ENCODE data around the gene NCCRP1. TPM values are rescaled to one million over a fixed set of nuclear protein-coding genes. Genes with fewer than 3 reads are reported as not detected.

NCCRP1 gene
- total RNA-seq, 4 donors from 2014 or later: 0.17 to 0.42 (median 0.39) TPM; not detected in 1

DNA sequence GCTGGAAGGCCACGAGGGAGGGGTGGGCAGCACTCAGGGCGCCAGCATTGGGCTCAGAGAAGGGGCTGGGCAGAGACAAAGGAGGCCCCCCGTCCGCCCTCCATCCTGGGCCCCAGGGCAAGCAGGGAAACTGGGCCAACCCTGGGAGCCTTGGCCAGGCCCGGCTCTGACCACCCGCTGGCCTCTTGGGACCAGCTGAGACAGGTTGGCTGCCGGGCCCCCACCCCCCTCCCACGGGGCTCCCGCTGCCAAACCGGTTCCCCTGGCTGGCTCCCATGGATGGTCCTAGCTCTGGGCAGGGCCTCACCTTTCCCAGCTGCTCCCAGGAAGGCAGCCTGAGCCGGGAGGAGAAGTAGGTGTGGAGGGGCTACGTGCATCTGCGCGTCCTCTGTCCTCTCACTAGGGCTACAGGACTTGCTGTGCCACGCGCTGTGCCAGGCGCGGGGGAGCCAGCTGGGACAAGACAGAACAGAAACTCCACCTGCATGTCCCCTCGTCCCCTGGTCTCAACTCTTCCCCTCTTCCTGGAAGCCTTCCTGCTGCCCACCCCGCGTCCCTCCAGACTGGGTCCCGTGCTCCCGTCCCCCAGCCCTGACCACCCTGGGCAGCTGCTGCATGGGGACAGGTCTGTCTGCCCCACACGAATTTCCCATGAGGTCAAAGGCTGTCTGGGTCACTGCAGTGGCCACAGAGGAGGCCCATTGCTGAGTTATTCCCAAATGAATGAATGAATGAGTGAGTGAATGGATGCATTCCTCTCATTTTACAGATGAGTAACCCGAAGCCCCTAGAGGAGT is 29.1 kb upstream of the NCCRP1 start:
- H3K36me3 ChIP-seq: peaks cover 0 to 46% (median 29%) of the 10 kb centered on the region in 4 donors
- H3K27ac ChIP-seq (replicated peaks in 1 of 4): peak overlapping the region in 3 of 4 donors; percentile 27 to 52 (median 38)
- no peaks in the 10 kb centered on the region for H3K27me3 ChIP-seq
- DNase-seq (ENCODE audit: extremely low spot score): no peak
- H3K9me3 ChIP-seq: no peaks in the 10 kb centered on the region
- WGBS: 73% methylated on average over 13 of the region's 25 CpGs
- H3K4me1 ChIP-seq: peaks cover 16 to 45% (median 29%) of the 10 kb centered on the region in 4 donors
- TF ChIP-seq POLR2A (IDR thresholded peaks at IDR 0.05; ENCODE audit: low read depth) (no peak), EP300 (IDR thresholded peaks at IDR 0.05) (no peak), POLR2AphosphoS5 (IDR thresholded peaks at IDR 0.05) (no peak)
- TF ChIP-seq, protein P1, sequence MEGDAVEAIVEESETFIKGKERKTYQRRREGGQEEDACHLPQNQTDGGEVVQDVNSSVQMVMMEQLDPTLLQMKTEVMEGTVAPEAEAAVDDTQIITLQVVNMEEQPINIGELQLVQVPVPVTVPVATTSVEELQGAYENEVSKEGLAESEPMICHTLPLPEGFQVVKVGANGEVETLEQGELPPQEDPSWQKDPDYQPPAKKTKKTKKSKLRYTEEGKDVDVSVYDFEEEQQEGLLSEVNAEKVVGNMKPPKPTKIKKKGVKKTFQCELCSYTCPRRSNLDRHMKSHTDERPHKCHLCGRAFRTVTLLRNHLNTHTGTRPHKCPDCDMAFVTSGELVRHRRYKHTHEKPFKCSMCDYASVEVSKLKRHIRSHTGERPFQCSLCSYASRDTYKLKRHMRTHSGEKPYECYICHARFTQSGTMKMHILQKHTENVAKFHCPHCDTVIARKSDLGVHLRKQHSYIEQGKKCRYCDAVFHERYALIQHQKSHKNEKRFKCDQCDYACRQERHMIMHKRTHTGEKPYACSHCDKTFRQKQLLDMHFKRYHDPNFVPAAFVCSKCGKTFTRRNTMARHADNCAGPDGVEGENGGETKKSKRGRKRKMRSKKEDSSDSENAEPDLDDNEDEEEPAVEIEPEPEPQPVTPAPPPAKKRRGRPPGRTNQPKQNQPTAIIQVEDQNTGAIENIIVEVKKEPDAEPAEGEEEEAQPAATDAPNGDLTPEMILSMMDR (IDR thresholded peaks at IDR 0.05): no peak
- no peak overlapping the region for H3K4me3 ChIP-seq
- intact Hi-C loops (cut with DNase I): no loop called here

DNA sequence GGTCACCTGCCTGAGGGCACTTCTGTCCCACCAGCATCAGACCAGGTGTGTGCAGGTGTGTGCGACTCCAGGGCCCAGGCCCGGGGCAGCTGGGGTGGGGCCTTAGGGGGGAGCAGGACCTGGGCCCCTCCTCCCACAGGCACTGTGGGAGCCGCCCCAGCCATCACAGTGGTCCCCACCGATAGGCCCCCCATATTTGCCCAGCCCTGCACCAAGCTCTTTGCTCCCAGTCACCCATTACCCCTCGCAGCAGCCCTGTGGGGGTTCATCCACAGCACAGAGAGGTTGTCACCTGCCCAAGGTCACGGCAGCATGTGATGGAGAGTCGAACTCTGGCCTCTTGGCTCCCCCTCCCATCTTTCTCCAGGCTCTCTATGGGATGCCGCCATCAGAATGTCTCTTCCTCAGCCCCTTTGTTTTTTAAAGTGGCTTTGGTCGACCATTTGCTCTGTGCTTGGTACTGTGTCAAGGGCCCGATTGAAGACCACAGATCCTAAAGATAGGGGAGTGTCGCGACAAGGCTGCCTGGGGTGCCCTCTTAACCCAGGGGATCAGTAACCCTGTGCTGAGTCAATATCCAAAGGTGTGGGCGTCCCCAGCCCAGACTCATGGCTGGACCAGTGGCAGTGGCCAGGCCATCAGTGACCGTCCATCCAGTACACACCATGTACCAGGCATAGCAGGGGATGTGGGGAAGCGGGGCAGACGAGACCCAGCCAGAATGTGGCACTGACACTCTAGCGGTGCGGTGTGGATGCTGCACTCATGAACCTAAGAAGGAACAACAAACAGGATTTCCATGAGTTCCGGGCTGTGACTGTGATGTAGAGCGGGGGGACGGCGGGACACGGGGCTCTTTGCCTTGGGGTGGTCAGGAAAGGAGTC is 28.3 kb upstream of the NCCRP1 start:
- no peak overlapping the region for H3K27ac ChIP-seq (replicated peaks in 1 of 4)
- H3K36me3 ChIP-seq: peaks cover 0 to 55% (median 35%) of the 10 kb centered on the region in 4 donors
- H3K9me3 ChIP-seq: no peaks in the 10 kb centered on the region
- H3K4me1 ChIP-seq: peaks cover 16 to 38% (median 26%) of the 10 kb centered on the region in 4 donors
- intact Hi-C loops (cut with DNase I): no loop called here
- H3K4me3 ChIP-seq: no peak overlapping the region
- TF ChIP-seq EP300 (IDR thresholded peaks at IDR 0.05) (no peak), POLR2A (IDR thresholded peaks at IDR 0.05; ENCODE audit: low read depth) (no peak), POLR2AphosphoS5 (IDR thresholded peaks at IDR 0.05) (no peak)
- TF ChIP-seq, protein P1 (IDR thresholded peaks at IDR 0.05): no peak
- no peak for DNase-seq (ENCODE audit: extremely low spot score)
- H3K27me3 ChIP-seq: no peaks in the 10 kb centered on the region
- 84% methylated on average over 18 of the region's 23 CpGs for WGBS

DNA sequence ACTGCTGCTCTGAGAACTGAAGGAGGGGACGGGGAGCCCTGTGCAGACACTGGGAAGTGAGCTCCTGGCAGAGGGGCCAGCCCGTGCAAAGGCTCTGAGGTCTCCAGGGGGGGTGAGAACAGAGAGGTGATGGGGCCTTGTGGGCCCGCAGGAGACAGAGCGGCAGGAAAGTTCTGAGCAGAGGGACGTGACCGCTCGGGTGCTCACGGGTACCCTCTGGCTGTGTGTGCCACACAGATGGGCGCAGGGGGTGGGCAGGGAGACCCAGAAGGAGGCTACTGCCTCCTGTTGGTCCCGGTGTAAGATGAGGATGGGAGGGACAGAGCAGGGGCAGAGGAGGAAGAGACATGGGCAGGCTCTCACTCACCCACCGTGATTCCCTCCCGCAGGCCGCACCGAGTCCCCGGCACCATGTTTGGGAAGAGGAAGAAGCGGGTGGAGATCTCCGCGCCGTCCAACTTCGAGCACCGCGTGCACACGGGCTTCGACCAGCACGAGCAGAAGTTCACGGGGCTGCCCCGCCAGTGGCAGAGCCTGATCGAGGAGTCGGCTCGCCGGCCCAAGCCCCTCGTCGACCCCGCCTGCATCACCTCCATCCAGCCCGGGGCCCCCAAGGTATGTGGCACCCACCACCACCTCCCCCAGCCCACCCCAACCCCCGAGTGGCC is 27.5 kb upstream of the NCCRP1 start:
- no peaks in the 10 kb centered on the region for H3K9me3 ChIP-seq
- intact Hi-C loops (cut with DNase I): no loop called here
- no peak overlapping the region for H3K4me3 ChIP-seq
- H3K27ac ChIP-seq (replicated peaks in 1 of 4): no peak overlapping the region
- 88% methylated on average over 12 of the region's 36 CpGs for WGBS
- H3K27me3 ChIP-seq: no peaks in the 10 kb centered on the region
- TF ChIP-seq POLR2A (IDR thresholded peaks at IDR 0.05; ENCODE audit: low read depth) (no peak), POLR2AphosphoS5 (IDR thresholded peaks at IDR 0.05) (no peak), EP300 (IDR thresholded peaks at IDR 0.05) (no peak)
- TF ChIP-seq, protein P1 (IDR thresholded peaks at IDR 0.05): no peak
- no peak for DNase-seq (ENCODE audit: extremely low spot score)
- H3K36me3 ChIP-seq: peaks cover 0 to 62% (median 43%) of the 10 kb centered on the region in 4 donors
- H3K4me1 ChIP-seq: peaks cover 16 to 38% (median 26%) of the 10 kb centered on the region in 4 donors

DNA sequence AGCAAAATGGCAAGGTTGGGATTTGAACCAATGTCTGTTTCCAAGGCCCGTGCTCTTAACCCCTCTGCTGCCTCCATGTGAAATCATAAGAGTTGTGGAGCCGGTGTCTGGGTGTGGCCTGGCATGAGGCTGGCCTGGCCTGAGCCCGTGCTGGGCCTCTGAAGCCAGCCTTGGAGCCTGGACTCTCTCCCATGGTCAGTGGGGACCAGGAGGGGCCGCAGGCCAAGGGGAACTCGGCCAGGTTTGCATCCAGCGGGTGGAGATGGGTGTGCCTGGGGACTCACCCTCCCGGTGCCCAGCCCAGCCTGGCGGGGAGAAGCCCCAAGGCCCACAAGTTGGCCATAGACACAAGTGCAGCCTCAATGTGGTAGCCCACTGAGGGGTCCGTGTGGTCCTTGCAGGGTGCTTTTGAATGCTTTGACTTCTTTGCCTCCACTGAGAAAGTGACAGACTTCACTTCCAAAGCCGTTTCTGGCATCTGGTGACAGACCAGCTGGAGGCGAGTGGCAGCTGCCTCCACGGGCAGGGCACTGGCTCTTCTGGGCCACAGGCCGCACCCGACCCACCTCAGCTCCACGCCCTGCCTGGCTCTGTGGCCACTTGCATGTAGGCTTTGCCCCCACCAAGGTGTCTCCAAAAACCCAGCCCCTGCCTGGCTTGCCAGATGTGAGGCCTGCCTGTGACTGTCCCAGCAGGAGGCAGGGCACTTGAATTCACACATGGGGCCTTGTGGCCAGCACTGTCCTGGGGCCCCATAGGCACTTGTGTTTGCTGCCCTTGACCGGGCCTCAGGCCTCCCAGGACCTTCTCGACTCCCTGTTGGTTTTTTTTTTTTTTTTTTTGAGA is 26.2 kb upstream of the NCCRP1 start:
- Histone ChIP-seq H3K27ac (replicated peaks in 1 of 4) (no peak overlapping the region), H3K9me3 (no peaks in the 10 kb centered on the region), H3K36me3 (peaks cover 11 to 76% (median 56%) of the 10 kb centered on the region in 4 donors), H3K4me3 (no peak overlapping the region), H3K4me1 (peaks cover 16 to 29% (median 25%) of the 10 kb centered on the region in 4 donors), H3K27me3 (no peaks in the 10 kb centered on the region)
- no peak for TF ChIP-seq POLR2AphosphoS5 (IDR thresholded peaks at IDR 0.05)
- no peak for TF ChIP-seq POLR2A (IDR thresholded peaks at IDR 0.05; ENCODE audit: low read depth)
- TF ChIP-seq EP300 (IDR thresholded peaks at IDR 0.05): no peak
- TF ChIP-seq, protein P1 (IDR thresholded peaks at IDR 0.05): no peak
- intact Hi-C loops (cut with DNase I): no loop called here
- WGBS: 69% methylated on average over 10 of the region's 17 CpGs
- no peak for DNase-seq (ENCODE audit: extremely low spot score)

All from esophagus muscularis mucosa (tissue), 4 donors.